ENCODE data around the gene CLK1. TPM values are rescaled to one million over a fixed set of nuclear protein-coding genes. Genes with fewer than 3 reads are reported as not detected.

Gene CLK1
- total RNA-seq, 1 experiment from 2014 or later: 46.8 TPM

DNA sequence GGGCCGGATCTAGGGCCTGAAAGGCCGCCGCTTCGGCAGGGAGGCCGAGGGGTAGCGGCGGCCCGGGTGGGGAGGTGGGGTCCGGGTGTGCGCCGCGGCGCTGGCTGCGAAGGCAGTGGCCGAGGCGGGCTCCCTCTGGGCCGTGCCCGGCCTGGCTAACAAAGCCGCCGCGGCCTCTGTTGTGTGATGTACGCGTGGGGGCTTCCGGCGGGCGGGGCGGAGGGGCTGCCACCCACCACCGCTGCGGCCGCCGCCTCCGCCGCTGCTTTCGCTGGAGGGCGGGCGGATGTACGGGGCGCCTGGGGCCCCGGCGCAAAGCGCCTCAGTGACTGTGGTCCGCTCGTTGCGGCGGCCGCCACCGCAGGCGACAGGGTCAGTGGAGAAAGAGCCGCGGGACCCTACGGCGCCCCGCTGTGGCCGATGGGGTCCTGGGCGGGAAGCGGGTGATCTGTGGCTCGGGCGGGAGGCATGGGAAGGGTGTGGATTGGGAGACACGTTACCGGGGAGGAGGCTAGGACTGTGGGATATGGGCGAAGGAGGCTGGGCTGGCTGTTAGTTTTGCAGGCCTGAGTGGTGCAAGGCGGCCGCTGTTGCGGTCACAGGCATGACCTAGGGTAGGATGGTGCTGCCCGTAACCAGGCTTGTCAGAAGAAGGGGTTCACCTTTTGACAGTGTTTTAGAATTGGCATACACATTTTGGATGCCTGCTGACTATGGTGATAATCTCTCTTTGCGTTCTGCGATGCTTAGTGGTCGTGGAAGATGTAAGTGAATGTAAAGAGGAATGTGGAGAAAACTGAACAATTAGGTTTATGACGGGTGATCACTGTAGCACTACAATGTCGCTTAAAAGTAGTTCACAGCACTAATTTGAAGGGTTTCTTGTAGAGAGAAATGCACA is 52.1 kb downstream of the CLK1 start:
- no peak overlapping the region for H4K5ac ChIP-seq (ENCODE audit: insufficient read length, low read depth, low read length)
- H3K4me2 ChIP-seq (ENCODE audit: insufficient read depth, insufficient read length, low read length): peak overlapping the region; percentile 93
- no peak overlapping the region for H3K56ac ChIP-seq (ENCODE audit: insufficient read length, low read depth, low read length)
- TF ChIP-seq, protein P1, sequence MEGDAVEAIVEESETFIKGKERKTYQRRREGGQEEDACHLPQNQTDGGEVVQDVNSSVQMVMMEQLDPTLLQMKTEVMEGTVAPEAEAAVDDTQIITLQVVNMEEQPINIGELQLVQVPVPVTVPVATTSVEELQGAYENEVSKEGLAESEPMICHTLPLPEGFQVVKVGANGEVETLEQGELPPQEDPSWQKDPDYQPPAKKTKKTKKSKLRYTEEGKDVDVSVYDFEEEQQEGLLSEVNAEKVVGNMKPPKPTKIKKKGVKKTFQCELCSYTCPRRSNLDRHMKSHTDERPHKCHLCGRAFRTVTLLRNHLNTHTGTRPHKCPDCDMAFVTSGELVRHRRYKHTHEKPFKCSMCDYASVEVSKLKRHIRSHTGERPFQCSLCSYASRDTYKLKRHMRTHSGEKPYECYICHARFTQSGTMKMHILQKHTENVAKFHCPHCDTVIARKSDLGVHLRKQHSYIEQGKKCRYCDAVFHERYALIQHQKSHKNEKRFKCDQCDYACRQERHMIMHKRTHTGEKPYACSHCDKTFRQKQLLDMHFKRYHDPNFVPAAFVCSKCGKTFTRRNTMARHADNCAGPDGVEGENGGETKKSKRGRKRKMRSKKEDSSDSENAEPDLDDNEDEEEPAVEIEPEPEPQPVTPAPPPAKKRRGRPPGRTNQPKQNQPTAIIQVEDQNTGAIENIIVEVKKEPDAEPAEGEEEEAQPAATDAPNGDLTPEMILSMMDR (conservative IDR thresholded peaks at IDR 0.05): 0 out of 3 replicates have a peak, but pooled peaks have one; percentile 17
- H3K4ac ChIP-seq (ENCODE audit: low read depth, low read length): no peak overlapping the region
- Mint-ChIP-seq H3K4me1 (peaks cover 16 to 22% of the 10 kb centered on the region in 2 experiments), H3K9me3 (no peaks in the 10 kb centered on the region; a peak in 2 of 5 replicates), H3K4me3 (peak overlapping the region; percentile 99 to 100), H3K27ac (peak overlapping the region; percentile 88 to 98 (median 96); a peak in 6 of 7 replicates), H3K36me3 (ENCODE audit: insufficient read depth in 1 of 3, low read depth in 3 of 3) (peaks cover 37 to 48% (median 46%) of the 10 kb centered on the region in 3 experiments), H3K27me3 (ENCODE audit: low read depth) (no peaks in the 10 kb centered on the region)
- H3K79me2 ChIP-seq (ENCODE audit: insufficient read depth, low read length): peaks cover 22% of the 10 kb centered on the region
- no peak overlapping the region for H2BK20ac ChIP-seq (ENCODE audit: low read depth, low read length, poor library complexity, severe bottlenecking)
- no peak overlapping the region for H3K27ac ChIP-seq (ENCODE audit: insufficient read length, low read depth, low read length)
- H2BK12ac ChIP-seq (ENCODE audit: insufficient read length, low read depth, low read length): no peak overlapping the region
- H3K79me1 ChIP-seq (ENCODE audit: insufficient read depth, low read depth, low read length, poor library complexity, severe bottlenecking): no peaks in the 10 kb centered on the region
- H2AK5ac ChIP-seq (ENCODE audit: insufficient read length, low read length): no peak overlapping the region
- H4K91ac ChIP-seq (ENCODE audit: insufficient read length, low read depth, low read length): no peak overlapping the region
- WGBS (ENCODE audit: extremely low coverage, insufficient read length, low lambda C conversion rate): no CpG with 5 or more reads among the region's 70 CpGs
- no peaks in the 10 kb centered on the region for H3K4me1 ChIP-seq (ENCODE audit: insufficient read depth, low read length)
- H3K18ac ChIP-seq (ENCODE audit: insufficient read length, low read depth, low read length): peak overlapping the region; percentile 31
- no peaks in the 10 kb centered on the region for H3K9me3 ChIP-seq (ENCODE audit: control insufficient read depth, low read depth, low read length)
- H3K27me3 ChIP-seq (ENCODE audit: insufficient read depth, low read length): no peaks in the 10 kb centered on the region
- H3T11ph ChIP-seq (ENCODE audit: low read length): no peak overlapping the region
- peaks cover 5% of the 10 kb centered on the region for H3K23me2 ChIP-seq (ENCODE audit: insufficient read length, low read depth, low read length, poor library complexity, severe bottlenecking)
- H2AFZ ChIP-seq (ENCODE audit: low read length): no peak overlapping the region
- no peak overlapping the region for H2BK15ac ChIP-seq (ENCODE audit: low read depth, low read length)
- H2BK5ac ChIP-seq (ENCODE audit: insufficient read length, low read length): no peak overlapping the region
- no peak overlapping the region for H2BK120ac ChIP-seq (ENCODE audit: low read depth, low read length, poor library complexity, severe bottlenecking)
- H3K23ac ChIP-seq (ENCODE audit: insufficient read length, low read depth, low read length): no peak overlapping the region
- peak; percentile 53 for DNase-seq
- H4K20me1 ChIP-seq (ENCODE audit: control insufficient read depth, insufficient read depth, insufficient read length): no peaks in the 10 kb centered on the region
- peak overlapping the region; percentile 96 for H3K9ac ChIP-seq (ENCODE audit: extremely low read depth, insufficient read length, low read length)
- H4K8ac ChIP-seq (replicated peaks; ENCODE audit: insufficient read length, low read depth, low read length): no peak overlapping the region
- H3K14ac ChIP-seq (ENCODE audit: insufficient read depth, low read length): peak overlapping the region; percentile 74

Data from H9 (cell line).